ENCODE data around the gene NAGS.
"Not testable (repeated sequence)": the region's sequence is repeated elsewhere in the genome, so short reads cannot be mapped to it uniquely, and the experiment has no call there.

Gene NAGS

GRCh38 chr17:43995150-43995471 lies 9.3 kb upstream of the NAGS start:
- Mint-ChIP-seq H3K36me3 (no peaks in the 10 kb centered on the region), H3K27me3 (peaks cover 6% of the 10 kb centered on the region), H3K9me3 (ENCODE audit: low read depth) (no peaks in the 10 kb centered on the region), H3K4me1 (ENCODE audit: low read depth) (no peaks in the 10 kb centered on the region), H3K27ac (no peak overlapping the region), H3K4me3 (no peak overlapping the region)

- H3K27me3 Mint-ChIP-seq; H3K4me1 Mint-ChIP-seq (ENCODE audit: low read depth); H3K27ac Mint-ChIP-seq; H3K4me3 Mint-ChIP-seq; H3K9me3 Mint-ChIP-seq (ENCODE audit: low read depth); H3K36me3 Mint-ChIP-seq: not testable (repeated sequence)
These were observed 7.2 kb upstream of the NAGS start for GRCh38 chr17:43997180-43997579.

- H3K27me3 Mint-ChIP-seq: peaks cover 6% of the 10 kb centered on the region
- no peak overlapping the region for H3K4me3 Mint-ChIP-seq
- no peaks in the 10 kb centered on the region for H3K36me3 Mint-ChIP-seq
- H3K27ac Mint-ChIP-seq: no peak overlapping the region
- no peaks in the 10 kb centered on the region for H3K4me1 Mint-ChIP-seq (ENCODE audit: low read depth)
- no peaks in the 10 kb centered on the region for H3K9me3 Mint-ChIP-seq (ENCODE audit: low read depth)
These were observed 5.9 kb upstream of the NAGS start for GRCh38 chr17:43998552-43998951.

DNA sequence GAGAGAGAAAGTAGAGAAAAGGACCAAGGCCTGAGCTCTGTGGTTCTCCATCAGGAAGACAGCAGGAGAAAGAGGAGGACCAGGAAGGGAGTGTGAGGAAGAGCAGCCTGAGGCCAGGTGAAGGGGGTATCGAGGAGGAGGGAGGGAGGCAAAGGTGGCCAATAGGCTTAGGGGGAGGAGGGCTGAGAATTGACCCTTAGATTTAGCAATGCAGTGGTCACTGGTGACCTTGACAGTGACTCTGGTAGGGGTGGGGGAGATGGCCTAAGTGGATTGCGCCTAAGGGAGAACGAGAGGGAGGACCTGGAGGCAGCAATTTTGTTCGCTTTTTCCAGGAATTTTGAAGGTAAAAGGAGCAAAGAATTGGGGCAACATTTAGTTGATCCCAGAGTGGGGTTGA lies 5.4 kb upstream of the NAGS start:
- Mint-ChIP-seq H3K4me3 (no peak overlapping the region), H3K9me3 (ENCODE audit: low read depth) (no peaks in the 10 kb centered on the region), H3K36me3 (no peaks in the 10 kb centered on the region), H3K27me3 (peaks cover 6% of the 10 kb centered on the region), H3K4me1 (ENCODE audit: low read depth) (no peaks in the 10 kb centered on the region), H3K27ac (no peak overlapping the region)

DNA sequence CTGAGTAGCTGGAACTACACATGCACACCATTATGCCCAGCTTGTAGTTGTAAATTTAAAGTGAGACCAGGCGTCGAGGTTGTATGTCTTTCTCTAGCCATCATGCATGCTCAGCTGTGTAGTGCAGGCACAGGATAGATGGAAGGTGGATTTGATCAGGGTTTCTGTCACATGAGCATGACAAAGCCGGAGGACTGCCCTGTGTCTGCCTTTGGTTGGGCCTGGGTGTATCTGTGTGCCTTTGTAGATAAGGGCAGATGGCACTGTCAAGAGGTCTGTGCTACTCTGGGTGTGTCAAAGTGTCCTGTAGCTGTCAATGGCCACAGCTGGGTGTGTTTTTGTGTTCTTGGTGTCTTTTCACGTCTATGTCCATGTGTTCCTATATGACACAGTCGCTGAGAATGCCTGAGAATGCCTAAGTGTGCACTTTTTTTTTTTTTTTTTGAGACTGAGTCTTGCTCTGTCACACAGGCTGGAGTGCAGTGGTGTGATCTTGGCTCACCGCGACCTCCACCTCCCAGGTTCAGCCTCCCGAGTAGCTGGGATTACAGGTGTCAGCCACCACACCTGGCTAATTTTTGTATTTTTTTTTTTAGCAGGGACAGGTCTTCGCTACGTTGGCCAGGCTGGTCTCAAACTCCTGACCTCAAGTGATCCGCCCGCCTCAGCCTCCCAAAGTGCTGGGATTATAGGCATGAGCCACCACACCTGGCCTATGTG lies 4.1 kb upstream of the NAGS start:
- no peak overlapping the region for H3K4me3 Mint-ChIP-seq
- no peaks in the 10 kb centered on the region for H3K36me3 Mint-ChIP-seq
- no peaks in the 10 kb centered on the region for H3K4me1 Mint-ChIP-seq (ENCODE audit: low read depth)
- H3K27ac Mint-ChIP-seq: no peak overlapping the region
- H3K9me3 Mint-ChIP-seq (ENCODE audit: low read depth): no peaks in the 10 kb centered on the region
- H3K27me3 Mint-ChIP-seq: peaks cover 3% of the 10 kb centered on the region

DNA sequence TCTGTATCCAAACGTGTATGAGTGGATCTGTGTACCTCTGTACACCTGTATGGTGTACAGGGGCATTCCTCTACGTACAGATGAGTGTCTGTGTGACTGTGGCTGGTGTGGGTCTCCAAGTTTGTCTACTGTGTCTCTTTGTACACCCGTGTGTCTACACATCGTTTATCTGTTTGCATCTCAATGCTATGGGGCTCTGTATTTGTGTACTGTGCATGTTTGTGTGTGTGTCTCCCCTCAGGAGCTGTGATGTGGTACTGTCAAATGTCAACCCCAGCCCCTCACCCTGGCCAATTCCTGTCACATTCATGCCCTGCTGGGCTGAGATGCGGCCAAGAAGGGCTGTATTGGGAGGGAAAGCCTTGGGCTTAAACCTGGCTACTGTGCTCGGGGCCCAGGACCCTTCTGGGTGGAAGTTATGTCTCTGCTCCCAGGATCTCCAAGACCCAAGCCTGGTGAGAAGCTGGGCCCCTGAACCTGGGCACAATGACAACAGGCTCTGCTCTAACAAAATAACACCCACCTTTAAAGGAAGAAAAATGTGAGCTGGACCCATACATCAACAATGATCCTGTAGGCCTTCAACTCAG lies 3.5 kb upstream of the NAGS start:
- Mint-ChIP-seq H3K36me3 (no peaks in the 10 kb centered on the region), H3K27me3 (peaks cover 1% of the 10 kb centered on the region), H3K4me1 (ENCODE audit: low read depth) (peaks cover 1% of the 10 kb centered on the region), H3K9me3 (ENCODE audit: low read depth) (no peaks in the 10 kb centered on the region), H3K27ac (no peak overlapping the region), H3K4me3 (no peak overlapping the region)

DNA sequence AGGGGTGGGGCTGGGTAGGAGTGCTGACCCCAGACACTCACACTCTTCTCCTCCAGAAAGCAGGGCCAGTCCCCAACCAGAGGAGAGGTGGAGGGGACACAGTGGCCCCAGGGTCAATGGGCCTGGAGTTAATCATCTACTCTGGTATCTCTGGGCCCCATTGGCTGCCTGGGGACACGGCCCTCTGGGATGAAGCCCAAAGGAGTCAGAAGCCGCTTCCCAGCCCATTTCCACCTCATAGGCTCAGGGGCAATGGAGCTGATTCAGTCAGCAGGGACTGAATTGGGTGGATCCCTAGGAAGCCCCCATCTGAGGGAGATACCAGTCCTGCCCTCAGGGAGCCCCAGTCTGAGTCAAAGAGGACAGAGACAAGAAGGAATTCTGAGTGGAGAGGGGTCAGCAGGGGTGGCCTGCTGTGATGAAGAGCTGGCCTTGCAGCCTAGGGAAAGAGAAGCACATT lies 2.9 kb upstream of the NAGS start:
- Mint-ChIP-seq H3K4me3 (no peak overlapping the region), H3K4me1 (ENCODE audit: low read depth) (peaks cover 7% of the 10 kb centered on the region), H3K27me3 (peaks cover 2% of the 10 kb centered on the region), H3K9me3 (ENCODE audit: low read depth) (no peaks in the 10 kb centered on the region), H3K27ac (no peak overlapping the region), H3K36me3 (no peaks in the 10 kb centered on the region)

GRCh38 chr17:44002141-44002848 lies 2.1 kb upstream of the NAGS start:
- Mint-ChIP-seq H3K36me3 (no peaks in the 10 kb centered on the region), H3K4me3 (no peak overlapping the region), H3K27ac (no peak overlapping the region), H3K9me3 (ENCODE audit: low read depth) (no peaks in the 10 kb centered on the region), H3K4me1 (ENCODE audit: low read depth) (peaks cover 10% of the 10 kb centered on the region), H3K27me3 (peaks cover 2% of the 10 kb centered on the region)

- peaks cover 20% of the 10 kb centered on the region for H3K4me1 Mint-ChIP-seq (ENCODE audit: low read depth)
- no peak overlapping the region for H3K27ac Mint-ChIP-seq
- H3K36me3 Mint-ChIP-seq: no peaks in the 10 kb centered on the region
- no peaks in the 10 kb centered on the region for H3K9me3 Mint-ChIP-seq (ENCODE audit: low read depth)
- H3K4me3 Mint-ChIP-seq: no peak overlapping the region
- peaks cover 2% of the 10 kb centered on the region for H3K27me3 Mint-ChIP-seq
These were observed 522 bp downstream of the NAGS start for GRCh38 chr17:44004761-44005526.

- H3K4me1 Mint-ChIP-seq (ENCODE audit: low read depth): peaks cover 20% of the 10 kb centered on the region
- no peaks in the 10 kb centered on the region for H3K9me3 Mint-ChIP-seq (ENCODE audit: low read depth)
- no peak overlapping the region for H3K27ac Mint-ChIP-seq
- peaks cover 2% of the 10 kb centered on the region for H3K27me3 Mint-ChIP-seq
- H3K36me3 Mint-ChIP-seq: no peaks in the 10 kb centered on the region
- peak overlapping the region; percentile 86 for H3K4me3 Mint-ChIP-seq
These were observed 1.3 kb downstream of the NAGS start for GRCh38 chr17:44005527-44006271.

DNA sequence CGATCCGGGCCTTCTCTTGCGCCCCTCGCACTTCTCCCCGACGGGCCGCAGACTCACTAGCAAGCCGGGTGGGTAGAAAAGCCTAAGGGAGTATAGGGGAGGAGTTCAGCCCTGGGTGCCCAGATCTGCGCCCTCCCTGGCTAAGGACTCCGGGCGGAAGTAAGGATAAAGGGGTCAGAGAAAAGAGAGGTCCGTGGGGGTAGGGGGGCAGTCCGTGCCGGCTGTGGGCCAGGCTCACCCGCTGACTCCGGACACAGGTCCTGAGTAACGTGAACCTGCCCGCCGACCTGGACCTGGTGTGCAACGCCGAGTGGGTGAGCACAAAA lies 1.8 kb downstream of the NAGS start:
- Mint-ChIP-seq H3K27ac (no peak overlapping the region), H3K36me3 (no peaks in the 10 kb centered on the region), H3K4me3 (peak overlapping the region; percentile 86), H3K27me3 (peaks cover 2% of the 10 kb centered on the region), H3K9me3 (ENCODE audit: low read depth) (no peaks in the 10 kb centered on the region), H3K4me1 (ENCODE audit: low read depth) (peaks cover 20% of the 10 kb centered on the region)

DNA sequence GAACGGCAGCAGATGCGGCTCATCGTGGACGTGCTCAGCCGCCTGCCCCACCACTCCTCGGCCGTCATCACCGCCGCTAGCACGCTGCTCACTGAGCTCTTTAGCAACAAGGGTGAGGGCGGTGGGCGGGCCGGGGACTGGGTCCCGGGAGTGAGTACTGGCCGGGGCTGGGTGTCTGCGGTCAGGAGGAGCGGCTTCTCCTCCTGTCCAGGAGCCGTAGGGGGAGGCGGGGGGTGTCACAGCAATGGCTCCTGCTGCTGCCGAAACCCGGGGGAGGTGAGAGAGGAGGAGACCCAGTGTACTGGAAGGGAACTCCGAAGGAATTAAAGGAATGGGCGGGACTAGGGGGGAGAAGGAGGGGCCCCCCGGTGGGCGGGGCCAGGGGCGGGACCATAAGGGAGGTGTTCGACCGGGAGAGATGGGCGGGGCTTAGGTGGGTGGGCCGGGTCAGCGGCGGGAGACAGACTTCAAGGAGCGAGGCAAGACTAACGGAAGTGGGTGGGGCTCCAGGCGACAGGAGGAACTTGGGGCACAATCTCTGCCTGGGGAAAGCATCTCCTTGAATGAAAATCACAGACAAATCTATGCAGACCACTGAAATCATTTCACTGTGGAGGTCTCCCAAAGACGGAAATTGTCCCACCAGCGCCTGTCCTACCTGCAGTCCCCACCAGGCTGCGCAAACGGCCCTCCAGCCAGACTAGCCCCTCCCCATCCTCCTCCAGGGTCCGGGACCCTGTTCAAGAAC lies 2.4 kb downstream of the NAGS start:
- Mint-ChIP-seq H3K4me1 (ENCODE audit: low read depth) (peaks cover 20% of the 10 kb centered on the region), H3K27ac (no peak overlapping the region), H3K4me3 (peak overlapping the region; percentile 86), H3K36me3 (peaks cover 5% of the 10 kb centered on the region), H3K27me3 (peaks cover 2% of the 10 kb centered on the region), H3K9me3 (ENCODE audit: low read depth) (no peaks in the 10 kb centered on the region)

GRCh38 chr17:44007346-44008204 lies 3.2 kb downstream of the NAGS start:
- peaks cover 20% of the 10 kb centered on the region for H3K4me1 Mint-ChIP-seq (ENCODE audit: low read depth)
- peak overlapping the region; percentile 86 for H3K4me3 Mint-ChIP-seq
- no peaks in the 10 kb centered on the region for H3K9me3 Mint-ChIP-seq (ENCODE audit: low read depth)
- peaks cover 2% of the 10 kb centered on the region for H3K27me3 Mint-ChIP-seq
- H3K36me3 Mint-ChIP-seq: peaks cover 6% of the 10 kb centered on the region
- H3K27ac Mint-ChIP-seq: peak overlapping the region; percentile 34
